HCT116 (cell line): Measurements from ENCODE around the gene CNTF. TPM values are rescaled to one million over a fixed set of nuclear protein-coding genes. Genes with fewer than 3 reads are reported as not detected.

ENCODE experiments used
- ATAC-seq: fragments of 200-7000 bp; cut with Tn5 transposase; 2 replicates; pipeline ENCODE4 v1.9.1; 2020; ENCODE audit warnings: mild to moderate bottlenecking, moderate library complexity
- BruUV-seq: library from RNA; stranded (reverse); fragments of 400-500 nt; replicated peaks from 2 replicates; lab custom pipeline; 2021; lab: Mats Ljungman, UMichigan
- CTCF ChIA-PET: fragments of 300-600 bp; sonication (Branson Sonifier 250); formaldehyde crosslinking; loops from one replicate; lab custom pipeline; 2021; ENCODE audit warnings: antibody characterized with exemption; lab: Charles Lee
- POLR2A ChIA-PET: fragments of 300-600, 350-600 bp; sonication (Branson Sonifier 250); formaldehyde crosslinking; loops from one replicate; lab custom pipeline; 2021; ENCODE audit warnings: antibody characterized with exemption; lab: Charles Lee
- RAD21 ChIA-PET, 2 experiments: fragments of 300-600 bp; sonication (Branson Sonifier 250); formaldehyde crosslinking; loops; one replicate each; lab custom pipeline; 2023; ENCODE audit warnings: low total read pairs in 2 of 2; ENCODE audit not compliant: uncharacterized antibody in 2 of 2, unreplicated experiment in 2 of 2, low non-redundant PET in 1 of 2; lab: Charles Lee
- DNase-seq: peaks from one replicate; pipeline ENCODE4 v3.0.0-alpha.2; 2010; ENCODE audit warnings: low read depth, low spot score
- H2AFZ ChIP-seq: fragments of 200-600 bp; shearing (Covaris generic), sonication (generic); 2 replicates; pipeline ENCODE4 v1.6.1; 2017; ENCODE audit warnings: low read depth, mixed run types, mixed read lengths, antibody characterized with exemption, low read length; ENCODE audit not compliant: poor library complexity, severe bottlenecking
- H3K27ac ChIP-seq: 2 replicates; pipeline ENCODE4 v1.5.1; 2012; ENCODE audit warnings: low read depth, low read length
- H3K27me3 ChIP-seq: fragments of 200-600 bp; sonication (generic); 2 replicates; pipeline ENCODE4 v1.6.1; 2016; ENCODE audit warnings: mixed run types, low read length, mixed read lengths; ENCODE audit not compliant: insufficient read depth
- H3K36me3 ChIP-seq, 2 experiments: fragments of 200-500 bp in 1 of 2; fragments of 200-600 bp in 1 of 2; sonication (Bioruptor generic) in 1 of 2; sonication (generic) in 1 of 2; 2 replicates each; pipeline versions ENCODE4 v1.5.1 to v1.6.1; 2014 to 2016; ENCODE audit warnings: low read length in 2 of 2, inconsistent platforms in 1 of 2, mixed read lengths in 1 of 2, mixed run types in 1 of 2; ENCODE audit not compliant: insufficient read depth in 2 of 2, control insufficient read depth in 1 of 2
- H3K4me1 ChIP-seq, 2 experiments: fragments of 200-600 bp in 1 of 2; sonication (generic) in 1 of 2; 2 replicates each; pipeline versions ENCODE4 v1.5.1 to v1.6.1; 2012 to 2017; ENCODE audit warnings: low read length in 2 of 2, inconsistent platforms in 1 of 2, mild to moderate bottlenecking in 1 of 2, mixed read lengths in 1 of 2, mixed run types in 1 of 2, moderate library complexity in 1 of 2; ENCODE audit not compliant: insufficient read depth in 2 of 2, control insufficient read depth in 1 of 2
- H3K4me2 ChIP-seq: fragments of 200-600 bp; sonication (generic); 2 replicates; pipeline ENCODE4 v1.6.1; 2017; ENCODE audit warnings: mixed run types, low read length, mixed read lengths
- H3K4me3 ChIP-seq, 2 experiments: fragments of 200-600 bp in 1 of 2; sonication (generic) in 1 of 2; replicated peaks in 1 of 2; 2 replicates each; pipeline ENCODE4 v1.5.1; 2011 to 2016; ENCODE audit warnings: low read length in 2 of 2, control low read depth in 1 of 2, low read depth in 1 of 2, mild to moderate bottlenecking in 1 of 2, mixed read lengths in 1 of 2, mixed run types in 1 of 2
- H3K79me2 ChIP-seq: fragments of 200-600 bp; sonication (generic); 2 replicates; pipeline ENCODE4 v1.6.1; 2017; ENCODE audit warnings: mild to moderate bottlenecking, mixed run types, low read length, moderate library complexity, mixed read lengths; ENCODE audit not compliant: insufficient read depth
- H3K9ac ChIP-seq: fragments of 200-600 bp; sonication (generic); 2 replicates; pipeline ENCODE4 v1.6.1; 2016; ENCODE audit warnings: low read length, mixed read lengths
- H3K9me2 ChIP-seq: fragments of 200-600 bp; sonication (generic), shearing (Covaris generic); 2 replicates; pipeline ENCODE4 v1.6.1; 2017; ENCODE audit warnings: mixed run types, mild to moderate bottlenecking, moderate library complexity; ENCODE audit not compliant: insufficient read depth
- H3K9me3 ChIP-seq, 2 experiments: fragments of 200-500 bp in 1 of 2; fragments of 200-600 bp in 1 of 2; sonication (Bioruptor generic) in 1 of 2; sonication (generic) in 1 of 2; 2 replicates each; pipeline ENCODE4 v1.6.1; 2014 to 2017; ENCODE audit warnings: low read length in 2 of 2, mixed read lengths in 2 of 2, inconsistent platforms in 1 of 2, low read depth in 1 of 2, mild to moderate bottlenecking in 1 of 2, mixed run types in 1 of 2, moderate library complexity in 1 of 2; ENCODE audit not compliant: control insufficient read depth in 1 of 2, insufficient read depth in 1 of 2
- H4K20me1 ChIP-seq: fragments of 200-600 bp; sonication (generic), shearing (Covaris generic); 2 replicates; pipeline ENCODE4 v1.6.1; 2017; ENCODE audit warnings: mixed run types, mild to moderate bottlenecking, moderate library complexity; ENCODE audit not compliant: insufficient read depth
- CBX3 ChIP-seq: IDR thresholded peaks from 2 replicates; pipeline ENCODE4 v1.6.1; 2012; ENCODE audit warnings: low read depth
- CEBPB ChIP-seq: IDR thresholded peaks from 2 replicates; pipeline ENCODE4 v1.6.1; 2012; ENCODE audit warnings: low read depth
- EZH2phosphoT487 ChIP-seq: fragments of 200-600 bp; IDR thresholded peaks from 2 replicates; pipeline ENCODE4 v1.6.1; 2018; ENCODE audit warnings: antibody characterized with exemption, borderline replicate concordance
- JUND ChIP-seq: IDR thresholded peaks from 2 replicates; pipeline ENCODE4 v1.6.1; 2012
- POLR2A ChIP-seq: IDR thresholded peaks from 2 replicates; pipeline ENCODE4 v1.7.0; 2011; ENCODE audit warnings: borderline replicate concordance; ENCODE audit not compliant: insufficient read depth, insufficient read length; ENCODE audit errors: extremely low read depth
- SIN3A ChIP-seq: IDR thresholded peaks from 2 replicates; pipeline ENCODE4 v1.6.1; 2012; ENCODE audit warnings: low read depth
- SRF ChIP-seq: IDR thresholded peaks from 2 replicates; pipeline ENCODE4 v1.6.1; 2012; ENCODE audit warnings: low read depth
- TCF7L2 ChIP-seq: IDR thresholded peaks from 2 replicates; pipeline ENCODE4 v1.7.0; 2011; ENCODE audit warnings: borderline replicate concordance, inconsistent platforms; ENCODE audit not compliant: insufficient read depth, insufficient read length; ENCODE audit errors: extremely low read depth
- YY1 ChIP-seq: IDR thresholded peaks from 2 replicates; pipeline ENCODE4 v1.6.1; 2011; ENCODE audit warnings: low read length, low read depth, moderate library complexity, mild to moderate bottlenecking; ENCODE audit not compliant: insufficient replicate concordance; ENCODE audit errors: extremely low read depth
- ZFX ChIP-seq: fragments of 450-650 bp; IDR thresholded peaks from 2 replicates; pipeline ENCODE4 v1.6.1; 2017
- ZNF274 ChIP-seq: fragments of 200-500 bp; sonication (Bioruptor generic); IDR thresholded peaks from 2 replicates; pipeline ENCODE4 v1.6.1; 2014; ENCODE audit warnings: mild to moderate bottlenecking, low read depth, low read length, inconsistent platforms
- intact Hi-C: fragments of 100-400 bp; cut with micrococcal nuclease; formaldehyde crosslinking; loops from 2 replicates; pipeline ENCODE4 v1.10.0; 2022
- total RNA-seq: library from RNA; stranded (reverse); gene quantifications from one replicate; pipeline ENCODE4 v1.2.1, GENCODE V29; 2021; ENCODE audit not compliant: unreplicated experiment
- TF ChIP-seq, protein P1 (sequence below): IDR thresholded peaks from 2 replicates; pipeline ENCODE4 v1.6.1; 2011; ENCODE audit warnings: mild to moderate bottlenecking, low read length, moderate library complexity; ENCODE audit not compliant: insufficient replicate concordance; ENCODE audit errors: extremely low read depth
- TF ChIP-seq, protein P2 (sequence below), 3 experiments: fragments of 200-600 bp in 1 of 3; sonication (generic) in 1 of 3; IDR thresholded peaks in 2 of 3; conservative IDR thresholded peaks in 1 of 3; 2 replicates each; pipeline ENCODE4 v1.5.1; 2012 to 2017; ENCODE audit warnings: low read depth in 2 of 3, low read length in 2 of 3, antibody characterized with exemption in 1 of 3, borderline replicate concordance in 1 of 3, control low read depth in 1 of 3, mild to moderate bottlenecking in 1 of 3, mixed read lengths in 1 of 3, mixed run types in 1 of 3, moderate library complexity in 1 of 3; ENCODE audit not compliant: insufficient read depth in 1 of 3

Gene CNTF
- total RNA-seq, 1 experiment from 2014 or later = 2.3 TPM

DNA sequence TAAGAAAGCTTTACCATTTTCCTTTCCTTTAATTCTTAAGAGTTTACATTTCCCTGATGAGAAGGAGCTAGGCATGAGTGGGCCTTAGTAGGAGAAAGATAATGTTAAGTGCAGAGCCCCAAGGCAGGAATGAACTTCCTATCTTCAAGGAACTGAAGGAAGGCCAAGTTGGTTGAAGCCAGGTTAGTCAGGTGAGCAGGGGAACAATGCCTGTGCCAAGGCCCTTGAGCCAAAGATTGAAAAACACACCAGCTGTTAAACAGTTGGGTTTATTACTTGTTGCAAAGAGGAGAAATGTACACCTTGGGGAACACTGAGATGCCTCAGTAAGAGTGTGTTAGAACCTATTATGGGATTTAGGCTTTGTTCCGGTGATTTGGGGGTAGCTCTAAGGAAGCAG lies 10.0 kb downstream of the CNTF start:
- no peaks in the 10 kb centered on the region for H3K27me3 ChIP-seq

More for the DNA sequence above, 10.0 kb downstream of the CNTF start:
- Histone ChIP-seq H2AFZ (no peak overlapping the region), H3K9me3 (no peaks in the 10 kb centered on the region), H3K4me2 (no peak overlapping the region), H3K9me2 (no peaks in the 10 kb centered on the region), H3K9ac (no peak overlapping the region), H3K4me3 (no peak overlapping the region), H3K4me1 (peaks cover 4 to 6% of the 10 kb centered on the region in 2 experiments)
- ChIA-PET CTCF (no interaction called here), POLR2A (no interaction called here), RAD21 (no interaction called here)
- DNase-seq (no peak), ATAC-seq (no peak)
- intact Hi-C loops = no loop called here
- no peak for TF ChIP-seq SIN3A
- TF ChIP-seq, protein P1, sequence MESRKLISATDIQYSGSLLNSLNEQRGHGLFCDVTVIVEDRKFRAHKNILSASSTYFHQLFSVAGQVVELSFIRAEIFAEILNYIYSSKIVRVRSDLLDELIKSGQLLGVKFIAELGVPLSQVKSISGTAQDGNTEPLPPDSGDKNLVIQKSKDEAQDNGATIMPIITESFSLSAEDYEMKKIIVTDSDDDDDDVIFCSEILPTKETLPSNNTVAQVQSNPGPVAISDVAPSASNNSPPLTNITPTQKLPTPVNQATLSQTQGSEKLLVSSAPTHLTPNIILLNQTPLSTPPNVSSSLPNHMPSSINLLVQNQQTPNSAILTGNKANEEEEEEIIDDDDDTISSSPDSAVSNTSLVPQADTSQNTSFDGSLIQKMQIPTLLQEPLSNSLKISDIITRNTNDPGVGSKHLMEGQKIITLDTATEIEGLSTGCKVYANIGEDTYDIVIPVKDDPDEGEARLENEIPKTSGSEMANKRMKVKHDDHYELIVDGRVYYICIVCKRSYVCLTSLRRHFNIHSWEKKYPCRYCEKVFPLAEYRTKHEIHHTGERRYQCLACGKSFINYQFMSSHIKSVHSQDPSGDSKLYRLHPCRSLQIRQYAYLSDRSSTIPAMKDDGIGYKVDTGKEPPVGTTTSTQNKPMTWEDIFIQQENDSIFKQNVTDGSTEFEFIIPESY = no peak
- no peak for TF ChIP-seq SRF
- TF ChIP-seq, protein P2, sequence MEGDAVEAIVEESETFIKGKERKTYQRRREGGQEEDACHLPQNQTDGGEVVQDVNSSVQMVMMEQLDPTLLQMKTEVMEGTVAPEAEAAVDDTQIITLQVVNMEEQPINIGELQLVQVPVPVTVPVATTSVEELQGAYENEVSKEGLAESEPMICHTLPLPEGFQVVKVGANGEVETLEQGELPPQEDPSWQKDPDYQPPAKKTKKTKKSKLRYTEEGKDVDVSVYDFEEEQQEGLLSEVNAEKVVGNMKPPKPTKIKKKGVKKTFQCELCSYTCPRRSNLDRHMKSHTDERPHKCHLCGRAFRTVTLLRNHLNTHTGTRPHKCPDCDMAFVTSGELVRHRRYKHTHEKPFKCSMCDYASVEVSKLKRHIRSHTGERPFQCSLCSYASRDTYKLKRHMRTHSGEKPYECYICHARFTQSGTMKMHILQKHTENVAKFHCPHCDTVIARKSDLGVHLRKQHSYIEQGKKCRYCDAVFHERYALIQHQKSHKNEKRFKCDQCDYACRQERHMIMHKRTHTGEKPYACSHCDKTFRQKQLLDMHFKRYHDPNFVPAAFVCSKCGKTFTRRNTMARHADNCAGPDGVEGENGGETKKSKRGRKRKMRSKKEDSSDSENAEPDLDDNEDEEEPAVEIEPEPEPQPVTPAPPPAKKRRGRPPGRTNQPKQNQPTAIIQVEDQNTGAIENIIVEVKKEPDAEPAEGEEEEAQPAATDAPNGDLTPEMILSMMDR (IDR thresholded peaks at IDR 0.05 in 2 of 3, conservative IDR thresholded peaks at IDR 0.05 in 1 of 3; ENCODE audit: borderline replicate concordance in 1 of 3, insufficient read depth in 1 of 3, low read depth in 2 of 3, low read length in 2 of 3) = no peak
- TF ChIP-seq CEBPB = no peak
- no peak for TF ChIP-seq POLR2A
- TF ChIP-seq YY1 = no peak
- no peak for TF ChIP-seq EZH2phosphoT487
- no peak for TF ChIP-seq JUND
- TF ChIP-seq ZNF274 = no peak
- no peak for TF ChIP-seq TCF7L2
- no peak for TF ChIP-seq CBX3
- TF ChIP-seq ZFX = no peak
- TF ChIP-seq, all 23 proteins: peak for 0
- Histone ChIP-seq H3K27ac (no peak overlapping the region), H4K20me1 (no peaks in the 10 kb centered on the region), H3K79me2 (no peaks in the 10 kb centered on the region), H3K36me3 (no peaks in the 10 kb centered on the region)
- no TSS peak for BruUV-seq
